GM12878 (cell line): ENCODE data around the gene COX19. TPM values are rescaled to one million over a fixed set of nuclear protein-coding genes. Genes with fewer than 3 reads are reported as not detected.
A peak's percentile ranks its signal among the peaks of the same experiment; 100 is the strongest.

Source experiments
- BRCA1 ChIP-seq: IDR thresholded peaks from 2 replicates; pipeline ENCODE4 v1.6.1; 2011; ENCODE audit warnings: low read depth, low read length, improper control_type of control experiment
- CTCF ChIP-seq, 3 experiments: IDR thresholded peaks in 2 of 3; conservative IDR thresholded peaks in 1 of 3; 2 replicates each; pipeline ENCODE4 v1.5.1; 2011; ENCODE audit warnings: low read depth in 3 of 3, low read length in 3 of 3, mild to moderate bottlenecking in 3 of 3, control low read depth in 2 of 3, moderate library complexity in 2 of 3, inconsistent platforms in 1 of 3, mixed read lengths in 1 of 3; ENCODE audit not compliant: control insufficient read depth in 2 of 3, insufficient read depth in 1 of 3; ENCODE audit errors: extremely low read depth in 1 of 3
- CUX1 ChIP-seq: IDR thresholded peaks from 2 replicates; pipeline ENCODE4 v1.6.1; 2012; ENCODE audit warnings: improper control_type of control experiment, low read depth, low read length; ENCODE audit not compliant: insufficient replicate concordance
- ETV6 ChIP-seq, 2 experiments: fragments of 450-650 bp in 1 of 2; IDR thresholded peaks in 1 of 2; conservative IDR thresholded peaks in 1 of 2; 2 replicates each; pipeline ENCODE4 v1.6.1; 2014; ENCODE audit warnings: antibody characterized with exemption in 1 of 2, borderline replicate concordance in 1 of 2, low read depth in 1 of 2, mild to moderate bottlenecking in 1 of 2, moderate library complexity in 1 of 2
- KDM1A ChIP-seq: fragments of 200-600 bp; sonication (generic); IDR thresholded peaks from 2 replicates; pipeline ENCODE4 v1.6.1; 2016; ENCODE audit warnings: borderline replicate concordance
- MTA3 ChIP-seq: IDR thresholded peaks from 2 replicates; pipeline ENCODE4 v1.6.1; 2012; ENCODE audit warnings: low read length, inconsistent platforms, borderline replicate concordance
- PAX5 ChIP-seq: IDR thresholded peaks from 2 replicates; pipeline ENCODE4 v1.6.1; 2011; ENCODE audit warnings: low read depth, low read length, borderline replicate concordance
- REST ChIP-seq: IDR thresholded peaks from 2 replicates; pipeline ENCODE4 v1.6.1; 2012; ENCODE audit warnings: mild to moderate bottlenecking, low read depth, low read length
- RUNX3 ChIP-seq: IDR thresholded peaks from 2 replicates; pipeline ENCODE4 v1.6.1; 2012; ENCODE audit warnings: low read length, inconsistent platforms
- SMAD1 ChIP-seq: fragments of 450-650 bp; IDR thresholded peaks from 2 replicates; pipeline ENCODE4 v1.6.1; 2018; ENCODE audit warnings: mild to moderate bottlenecking, low read depth; ENCODE audit not compliant: partially characterized antibody
- SMC3 ChIP-seq: IDR thresholded peaks from 2 replicates; pipeline ENCODE4 v1.6.1; 2011; ENCODE audit warnings: low read length, improper control_type of control experiment, borderline replicate concordance
- SREBF2 ChIP-seq: IDR thresholded peaks from 2 replicates; pipeline ENCODE4 v1.6.1; 2012; ENCODE audit warnings: mild to moderate bottlenecking, low read length
- YY1 ChIP-seq: IDR thresholded peaks from 2 replicates; pipeline ENCODE4 v1.6.1; 2011; ENCODE audit warnings: low read depth, mild to moderate bottlenecking, low read length
- ZBTB4 ChIP-seq: fragments of 450-650 bp; formaldehyde crosslinking; IDR thresholded peaks from 2 replicates; pipeline ENCODE4 v1.4.0; 2022; ENCODE audit warnings: mild to moderate bottlenecking, moderate library complexity
- polyA plus RNA-seq, 11 experiments: library from polyadenylated mRNA; depleted of rRNA in 4 of 11; unstranded in 6 of 11; stranded (reverse) in 5 of 11; fragments of >200 nt; fragmentation: Nextera tagmentation in 4 of 11; fragmentation: Illumina TruSeq in 1 of 11; extraction: Ambion mirVana in 4 of 11; extraction: Trizol in 1 of 11; gene quantifications; 1 replicate in 1 of 11; 2 replicates in 10 of 11; pipeline versions ENCODE4 v1.2.1 to v1.2.3, GENCODE V29; 2011 to 2016; ENCODE audit warnings: inconsistent platforms in 2 of 11, missing spikeins in 2 of 11, low read depth in 1 of 11
- total RNA-seq, 4 experiments: library from RNA; depleted of rRNA in 3 of 4; stranded (reverse); fragments of >200 nt in 3 of 4; fragmentation: Illumina TruSeq in 1 of 4; extraction: Trizol in 1 of 4; gene quantifications; 2 replicates each; pipeline versions ENCODE4 v1.2.1 to v1.2.3, GENCODE V29; 2013 to 2021

COX19 gene
- total and polyA plus RNA-seq, 10 of the 15 experiments (the other 5 are each of a cell fraction or from before 2014, with no cell fraction given): 3.7 to 17.9 (median 10.8) TPM

- TF ChIP-seq ZBTB4: no peak
- no peak for TF ChIP-seq SREBF2
- 0 out of 2 replicates have a peak, but pooled peaks have one; percentile 13 for TF ChIP-seq REST
- peak; percentile 100 for TF ChIP-seq SMC3
- no peak for TF ChIP-seq SMAD1
- TF ChIP-seq ETV6 (conservative IDR thresholded peaks at IDR 0.05 in 1 of 2, IDR thresholded peaks at IDR 0.05 in 1 of 2; ENCODE audit: borderline replicate concordance in 1 of 2, low read depth in 1 of 2): no peak
- TF ChIP-seq CUX1: no peak
- peak; percentile 99 to 100 (median 100); a peak in 5 of 6 replicates for TF ChIP-seq CTCF (IDR thresholded peaks at IDR 0.05 in 2 of 3, conservative IDR thresholded peaks at IDR 0.05 in 1 of 3; ENCODE audit: control insufficient read depth in 2 of 3, extremely low read depth in 1 of 3, insufficient read depth in 1 of 3, low read depth in 3 of 3, low read length in 3 of 3)
- TF ChIP-seq RUNX3: no peak
- TF ChIP-seq BRCA1: no peak
- TF ChIP-seq PAX5: peak; percentile 49; the same call in 1 of the 2 replicates
- no peak for TF ChIP-seq KDM1A
- peak; percentile 89 for TF ChIP-seq YY1
- TF ChIP-seq MTA3: no peak
Measured at GRCh38 chr7:992709-993607, 17.6 kb upstream of the COX19 start (continued).
